H9 (cell line): ENCODE data around the gene MCCC1. TPM values are rescaled to one million over a fixed set of nuclear protein-coding genes. Genes with fewer than 3 reads are reported as not detected.

Experiments
- DNase-seq: peaks from one replicate; pipeline ENCODE4 v3.0.0-alpha.2; 2017
- H2AFZ ChIP-seq: one replicate; pipeline ENCODE4 v1.6.1; 2013; ENCODE audit warnings: mild to moderate bottlenecking, low read length, control low read depth, moderate library complexity
- H2AK5ac ChIP-seq: 2 replicates; pipeline ENCODE4 v1.6.1; 2013; ENCODE audit warnings: low read length, control low read depth, mixed read lengths; ENCODE audit not compliant: insufficient read length
- H2BK120ac ChIP-seq: one replicate; pipeline ENCODE4 v1.6.1; 2013; ENCODE audit warnings: low read depth, mild to moderate bottlenecking, low read length, control low read depth, inconsistent platforms; ENCODE audit not compliant: poor library complexity, severe bottlenecking
- H2BK12ac ChIP-seq: 2 replicates; pipeline ENCODE4 v1.6.1; 2013; ENCODE audit warnings: low read length, control low read depth, mixed read lengths, low read depth; ENCODE audit not compliant: insufficient read length
- H2BK15ac ChIP-seq: 2 replicates; pipeline ENCODE4 v1.6.1; 2013; ENCODE audit warnings: low read depth, low read length, control low read depth
- H2BK20ac ChIP-seq: one replicate; pipeline ENCODE4 v1.6.1; 2013; ENCODE audit warnings: low read depth, mild to moderate bottlenecking, low read length, control low read depth, inconsistent platforms; ENCODE audit not compliant: poor library complexity, severe bottlenecking
- H2BK5ac ChIP-seq: 2 replicates; pipeline ENCODE4 v1.6.1; 2013; ENCODE audit warnings: low read length, control low read depth, mixed read lengths; ENCODE audit not compliant: insufficient read length
- H3K14ac ChIP-seq: 2 replicates; pipeline ENCODE4 v1.6.1; 2013; ENCODE audit warnings: low read length, control low read depth; ENCODE audit not compliant: insufficient read depth
- H3K18ac ChIP-seq: 2 replicates; pipeline ENCODE4 v1.6.1; 2013; ENCODE audit warnings: low read depth, mild to moderate bottlenecking, mixed read lengths, low read length, control low read depth; ENCODE audit not compliant: insufficient read length
- H3K23ac ChIP-seq: 2 replicates; pipeline ENCODE4 v1.6.1; 2013; ENCODE audit warnings: low read length, control low read depth, mixed read lengths, low read depth; ENCODE audit not compliant: insufficient read length
- H3K23me2 ChIP-seq: 2 replicates; pipeline ENCODE4 v1.6.1; 2013; ENCODE audit warnings: low read depth, mild to moderate bottlenecking, mixed read lengths, low read length, control low read depth; ENCODE audit not compliant: insufficient read length, poor library complexity, severe bottlenecking
- H3K27ac ChIP-seq: 2 replicates; pipeline ENCODE4 v1.5.1; 2013; ENCODE audit warnings: low read length, control low read depth, mixed read lengths, low read depth; ENCODE audit not compliant: insufficient read length
- H3K27me3 ChIP-seq: 2 replicates; pipeline ENCODE4 v1.6.1; 2013; ENCODE audit warnings: low read length, control low read depth, inconsistent platforms; ENCODE audit not compliant: insufficient read depth
- H3K4ac ChIP-seq: 2 replicates; pipeline ENCODE4 v1.6.1; 2013; ENCODE audit warnings: low read depth, mild to moderate bottlenecking, control low read depth, inconsistent platforms, low read length, moderate library complexity
- H3K4me1 ChIP-seq: 2 replicates; pipeline ENCODE4 v1.6.1; 2013; ENCODE audit warnings: low read length, control low read depth, inconsistent platforms; ENCODE audit not compliant: insufficient read depth
- H3K4me2 ChIP-seq: 2 replicates; pipeline ENCODE4 v1.6.1; 2013; ENCODE audit warnings: low read length, control low read depth, mixed read lengths; ENCODE audit not compliant: insufficient read length, insufficient read depth
- H3K56ac ChIP-seq: 2 replicates; pipeline ENCODE4 v1.6.1; 2013; ENCODE audit warnings: low read depth, mild to moderate bottlenecking, mixed read lengths, low read length, control low read depth; ENCODE audit not compliant: insufficient read length
- H3K79me1 ChIP-seq: 2 replicates; pipeline ENCODE4 v1.6.1; 2013; ENCODE audit warnings: low read depth, mild to moderate bottlenecking, moderate library complexity, low read length, control low read depth, inconsistent platforms; ENCODE audit not compliant: insufficient read depth, poor library complexity, severe bottlenecking
- H3K79me2 ChIP-seq: 2 replicates; pipeline ENCODE4 v1.6.1; 2013; ENCODE audit warnings: low read length, control low read depth, inconsistent platforms; ENCODE audit not compliant: insufficient read depth
- H3K9ac ChIP-seq: 2 replicates; pipeline ENCODE4 v1.6.1; 2013; ENCODE audit warnings: low read length, control low read depth, mixed read lengths; ENCODE audit not compliant: insufficient read length; ENCODE audit errors: extremely low read depth
- H3K9me3 ChIP-seq: one replicate; pipeline ENCODE4 v1.6.1; 2013; ENCODE audit warnings: low read depth, low read length, inconsistent platforms; ENCODE audit not compliant: control insufficient read depth
- H3T11ph ChIP-seq: one replicate; pipeline ENCODE4 v1.6.1; 2013; ENCODE audit warnings: mild to moderate bottlenecking, low read length, control low read depth, inconsistent platforms
- H4K20me1 ChIP-seq: one replicate; pipeline ENCODE4 v1.6.1; 2013; ENCODE audit not compliant: control insufficient read depth, insufficient read length, insufficient read depth
- H4K5ac ChIP-seq: 2 replicates; pipeline ENCODE4 v1.6.1; 2013; ENCODE audit warnings: low read depth, mild to moderate bottlenecking, mixed read lengths, low read length, control low read depth; ENCODE audit not compliant: insufficient read length
- H4K8ac ChIP-seq: replicated peaks from 2 replicates; pipeline ENCODE4 v1.6.1; 2013; ENCODE audit warnings: low read length, control low read depth, mixed read lengths, low read depth; ENCODE audit not compliant: insufficient read length
- H4K91ac ChIP-seq: 2 replicates; pipeline ENCODE4 v1.6.1; 2013; ENCODE audit warnings: low read depth, mild to moderate bottlenecking, moderate library complexity, mixed read lengths, low read length, control low read depth; ENCODE audit not compliant: insufficient read length
- H3K27ac Mint-ChIP-seq, 3 experiments: 2 replicates in 2 of 3; 3 replicates in 1 of 3; pipeline ENCODE4 v1.8.0; 2020 to 2021; ENCODE audit warnings: mixed read lengths in 3 of 3, mild to moderate bottlenecking in 1 of 3, moderate library complexity in 1 of 3
- H3K27me3 Mint-ChIP-seq: 2 replicates; pipeline ENCODE4 v1.8.0; 2021; ENCODE audit warnings: low read depth, mild to moderate bottlenecking, moderate library complexity, mixed read lengths
- H3K36me3 Mint-ChIP-seq, 3 experiments: 2 replicates in 2 of 3; 3 replicates in 1 of 3; pipeline ENCODE4 v1.8.0; 2020 to 2021; ENCODE audit warnings: low read depth in 3 of 3, mixed read lengths in 3 of 3; ENCODE audit not compliant: insufficient read depth in 1 of 3
- H3K4me1 Mint-ChIP-seq, 2 experiments: 2 replicates each; pipeline ENCODE4 v1.8.0; 2020; ENCODE audit warnings: mixed read lengths in 2 of 2
- H3K4me3 Mint-ChIP-seq, 2 experiments: 2 replicates in 1 of 2; 3 replicates in 1 of 2; pipeline ENCODE4 v1.8.0; 2020 to 2021; ENCODE audit warnings: mild to moderate bottlenecking in 2 of 2, mixed read lengths in 2 of 2, moderate library complexity in 1 of 2
- H3K9me3 Mint-ChIP-seq, 2 experiments: 2 replicates in 1 of 2; 3 replicates in 1 of 2; pipeline ENCODE4 v1.8.0; 2020; ENCODE audit warnings: mild to moderate bottlenecking in 2 of 2, mixed read lengths in 2 of 2, moderate library complexity in 1 of 2
- WGBS: extraction: QIAGEN DNeasy Blood & Tissue Kit; methylation state at CpG from one replicate; pipeline ENCODE4 v1.1.7; 2013; ENCODE audit warnings: missing lambda C conversion rate, low lambda C conversion rate, mixed read lengths; ENCODE audit not compliant: insufficient read length; ENCODE audit errors: extremely low coverage; 5-methylcytosine and 5-hydroxymethylcytosine counted together
- total RNA-seq: library from RNA; stranded (reverse); gene quantifications from 2 replicates; pipeline ENCODE4 v1.2.1, GENCODE V29; 2021
- TF ChIP-seq, protein P1 (sequence below): fragments of 200-600 bp; sonication (generic); conservative IDR thresholded peaks from 3 replicates; pipeline ENCODE4 v1.8.0; 2021; ENCODE audit warnings: antibody characterized with exemption, mild to moderate bottlenecking

The MCCC1 gene
- total RNA-seq, 1 experiment from 2014 or later = 18.3 TPM

DNA sequence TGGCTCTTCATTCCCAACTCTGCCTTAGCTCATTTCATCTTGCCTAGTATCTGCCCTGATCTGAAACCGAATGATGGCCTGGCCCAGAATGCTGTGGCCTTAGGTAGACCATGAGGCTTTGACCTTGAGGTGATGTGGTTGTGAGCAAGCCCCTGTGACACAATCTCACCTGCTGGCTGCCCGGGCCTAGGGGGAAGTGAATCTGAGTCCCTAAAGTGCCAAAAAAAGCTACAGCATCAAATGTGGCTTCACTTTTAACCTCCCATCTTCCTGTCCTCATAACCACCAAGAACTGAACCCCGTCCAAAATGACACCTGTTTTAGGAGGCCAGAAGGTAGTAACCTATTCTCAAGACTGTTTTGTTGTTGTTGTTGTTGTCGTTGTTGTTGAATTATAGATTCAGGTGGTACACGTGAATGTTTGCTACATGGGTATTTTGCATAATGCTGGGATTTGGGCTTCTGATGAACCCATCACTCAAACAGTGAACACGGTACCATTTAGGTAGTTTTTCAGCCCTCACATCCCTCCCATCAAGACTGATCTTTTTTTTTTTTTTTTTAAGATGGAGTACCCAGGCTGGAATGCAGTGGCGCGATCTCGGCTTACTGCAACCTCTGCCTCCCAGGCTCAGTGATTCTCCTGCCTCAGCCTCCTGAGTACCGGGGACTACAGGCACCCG is 54.6 kb downstream of the MCCC1 start:
- Histone ChIP-seq H4K91ac (no peak overlapping the region), H2AK5ac (no peak overlapping the region), H3K27ac (no peak overlapping the region), H3K23ac (no peak overlapping the region), H2BK12ac (no peak overlapping the region), H3K9me3 (no peaks in the 10 kb centered on the region), H3K18ac (no peak overlapping the region), H2BK15ac (no peak overlapping the region), H3K56ac (no peak overlapping the region), H3K4me2 (no peak overlapping the region), H3T11ph (no peak overlapping the region), H3K27me3 (no peaks in the 10 kb centered on the region), H4K5ac (no peak overlapping the region), H3K4me1 (no peaks in the 10 kb centered on the region), H3K9ac (no peak overlapping the region), H3K23me2 (no peaks in the 10 kb centered on the region), H2BK20ac (no peak overlapping the region), H3K79me1 (no peaks in the 10 kb centered on the region), H3K79me2 (no peaks in the 10 kb centered on the region), H2AFZ (no peak overlapping the region), H2BK120ac (no peak overlapping the region), H4K20me1 (no peaks in the 10 kb centered on the region), H3K14ac (no peak overlapping the region), H4K8ac (no peak overlapping the region), H2BK5ac (no peak overlapping the region), H3K4ac (no peak overlapping the region)
- TF ChIP-seq, protein P1, sequence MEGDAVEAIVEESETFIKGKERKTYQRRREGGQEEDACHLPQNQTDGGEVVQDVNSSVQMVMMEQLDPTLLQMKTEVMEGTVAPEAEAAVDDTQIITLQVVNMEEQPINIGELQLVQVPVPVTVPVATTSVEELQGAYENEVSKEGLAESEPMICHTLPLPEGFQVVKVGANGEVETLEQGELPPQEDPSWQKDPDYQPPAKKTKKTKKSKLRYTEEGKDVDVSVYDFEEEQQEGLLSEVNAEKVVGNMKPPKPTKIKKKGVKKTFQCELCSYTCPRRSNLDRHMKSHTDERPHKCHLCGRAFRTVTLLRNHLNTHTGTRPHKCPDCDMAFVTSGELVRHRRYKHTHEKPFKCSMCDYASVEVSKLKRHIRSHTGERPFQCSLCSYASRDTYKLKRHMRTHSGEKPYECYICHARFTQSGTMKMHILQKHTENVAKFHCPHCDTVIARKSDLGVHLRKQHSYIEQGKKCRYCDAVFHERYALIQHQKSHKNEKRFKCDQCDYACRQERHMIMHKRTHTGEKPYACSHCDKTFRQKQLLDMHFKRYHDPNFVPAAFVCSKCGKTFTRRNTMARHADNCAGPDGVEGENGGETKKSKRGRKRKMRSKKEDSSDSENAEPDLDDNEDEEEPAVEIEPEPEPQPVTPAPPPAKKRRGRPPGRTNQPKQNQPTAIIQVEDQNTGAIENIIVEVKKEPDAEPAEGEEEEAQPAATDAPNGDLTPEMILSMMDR = no peak
- no CpG with 5 or more reads among the region's 11 CpGs for WGBS
- Mint-ChIP-seq H3K36me3 (peaks cover 6 to 41% (median 29%) of the 10 kb centered on the region in 3 experiments; a peak in 6 of 7 replicates), H3K4me1 (no peaks in the 10 kb centered on the region), H3K9me3 (no peaks in the 10 kb centered on the region), H3K4me3 (no peak overlapping the region), H3K27ac (peak overlapping the region in 1 of 3 experiments; percentile 2; a peak in 1 of 7 replicates), H3K27me3 (no peaks in the 10 kb centered on the region)
- DNase-seq = no peak
